ENCODE measurements around the gene ZNF358.

ZNF358 gene

DNA sequence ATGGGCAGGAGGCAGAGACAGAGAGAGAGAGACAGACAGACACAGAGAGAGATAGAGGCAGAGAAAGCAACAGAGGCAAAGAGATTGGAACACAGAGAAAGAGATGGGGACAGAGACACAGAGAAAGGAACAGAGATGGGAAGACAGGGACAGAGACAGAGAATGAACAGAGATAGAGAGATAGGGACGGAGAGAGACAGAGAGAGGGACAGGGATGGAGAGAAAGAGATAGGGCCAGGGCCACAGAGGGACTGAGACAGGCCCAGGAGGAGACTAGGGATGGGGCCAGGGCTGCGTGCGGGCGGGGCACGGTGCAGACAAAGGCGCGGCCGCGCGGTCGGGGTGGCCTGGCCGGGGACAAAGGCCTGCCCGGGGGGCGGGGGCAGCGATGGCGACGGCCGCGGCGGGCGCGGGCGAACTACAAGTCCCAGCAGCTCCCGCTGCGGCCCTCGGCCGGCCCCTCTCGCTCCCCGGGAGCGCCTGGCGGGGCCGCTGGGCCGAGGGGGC, at the start of gene ZNF358:
ZNF358 (plus strand) TSS at position 459 of the 507 bp plus-strand sequence. CDS start 3,140 bp downstream, outside the sequence.
- peak; percentile 73 for DNase-seq (ENCODE audit: low read depth)

DNA sequence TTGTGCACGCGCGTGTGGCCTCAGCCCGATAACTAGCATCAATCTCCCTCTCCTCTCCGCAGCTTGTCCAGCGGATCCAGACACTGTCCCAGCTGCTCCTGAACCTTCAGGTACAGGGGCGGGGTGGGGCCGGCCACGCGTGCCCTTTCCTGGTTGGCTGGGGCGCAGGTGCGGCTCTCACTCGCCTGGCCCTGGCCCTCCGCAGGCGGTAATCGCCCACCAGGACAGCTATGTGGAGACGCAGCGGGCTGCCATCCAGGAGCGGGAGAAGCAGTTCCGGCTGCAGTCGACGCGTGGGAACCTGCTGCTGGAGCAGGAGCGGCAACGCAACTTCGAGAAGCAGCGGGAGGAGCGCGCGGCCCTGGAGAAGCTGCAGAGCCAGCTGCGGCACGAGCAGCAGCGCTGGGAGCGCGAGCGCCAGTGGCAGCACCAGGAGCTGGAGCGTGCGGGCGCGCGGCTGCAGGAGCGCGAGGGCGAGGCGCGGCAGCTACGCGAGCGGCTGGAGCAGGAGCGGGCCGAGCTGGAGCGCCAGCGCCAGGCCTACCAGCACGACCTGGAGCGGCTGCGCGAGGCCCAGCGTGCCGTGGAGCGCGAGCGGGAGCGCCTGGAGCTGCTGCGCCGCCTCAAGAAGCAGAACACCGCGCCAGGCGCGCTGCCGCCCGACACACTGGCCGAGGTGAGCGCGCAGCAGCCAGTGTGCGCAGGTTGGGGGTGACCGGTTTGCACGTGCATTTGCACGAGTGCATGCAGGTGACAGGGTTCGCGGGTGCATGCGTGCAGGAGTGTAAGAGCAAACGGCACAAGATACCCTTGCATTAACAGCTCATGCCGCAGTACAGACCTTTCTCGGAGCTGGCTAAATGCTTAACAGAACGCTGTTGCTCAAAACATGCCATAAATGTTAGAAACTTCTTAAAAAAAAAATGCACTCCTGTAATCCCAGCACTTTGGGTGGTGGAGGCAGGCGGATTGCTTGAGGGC, 48.6 kb upstream of the ZNF358 start:
- no peak for DNase-seq (ENCODE audit: low read depth)

DNA sequence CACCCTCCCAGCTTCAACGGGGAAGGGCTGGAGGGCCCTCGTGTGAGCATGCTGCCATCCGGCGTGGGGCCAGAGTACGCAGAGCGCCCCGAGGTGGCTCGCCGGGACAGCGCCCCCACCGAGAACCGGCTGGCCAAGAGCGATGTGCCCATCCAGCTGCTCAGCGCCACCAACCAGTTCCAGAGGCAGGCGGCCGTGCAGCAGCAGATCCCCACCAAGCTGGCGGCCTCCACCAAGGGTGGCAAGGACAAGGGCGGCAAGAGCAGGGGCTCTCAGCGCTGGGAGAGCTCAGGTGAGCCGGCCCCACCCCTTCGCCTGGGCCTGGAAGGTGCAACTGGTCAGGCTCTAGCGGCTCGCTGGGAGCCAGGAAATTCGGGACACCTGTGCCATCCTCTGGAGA, 47.1 kb upstream of the ZNF358 start:
- DNase-seq (ENCODE audit: low read depth): no peak

DNA sequence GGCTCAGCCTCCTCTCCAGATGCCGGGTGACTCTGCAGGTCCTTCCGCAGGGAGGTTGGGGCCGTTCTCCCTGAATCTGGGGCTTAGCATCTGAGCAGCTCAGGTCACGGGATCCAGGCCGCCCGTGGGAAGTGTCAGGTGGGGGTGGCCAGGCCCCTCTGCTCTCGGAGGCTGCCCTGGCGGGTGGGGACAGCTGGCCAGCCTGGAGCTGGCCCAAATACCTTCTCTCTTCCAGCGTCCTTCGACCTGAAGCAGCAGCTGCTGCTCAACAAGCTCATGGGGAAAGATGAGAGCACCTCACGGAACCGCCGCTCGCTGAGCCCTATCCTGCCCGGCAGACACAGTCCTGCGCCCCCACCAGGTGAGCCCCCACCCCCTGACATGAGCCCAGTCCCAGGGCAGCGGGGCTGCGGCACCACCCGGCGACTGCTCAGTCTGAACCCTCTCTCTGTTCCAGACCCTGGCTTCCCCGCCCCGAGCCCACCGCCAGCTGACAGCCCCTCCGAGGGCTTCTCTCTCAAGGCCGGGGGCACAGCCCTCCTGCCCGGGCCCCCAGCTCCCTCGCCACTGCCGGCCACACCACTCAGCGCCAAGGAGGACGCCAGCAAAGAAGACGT, 46.1 kb upstream of the ZNF358 start:
- no peak for DNase-seq (ENCODE audit: low read depth)

DNA sequence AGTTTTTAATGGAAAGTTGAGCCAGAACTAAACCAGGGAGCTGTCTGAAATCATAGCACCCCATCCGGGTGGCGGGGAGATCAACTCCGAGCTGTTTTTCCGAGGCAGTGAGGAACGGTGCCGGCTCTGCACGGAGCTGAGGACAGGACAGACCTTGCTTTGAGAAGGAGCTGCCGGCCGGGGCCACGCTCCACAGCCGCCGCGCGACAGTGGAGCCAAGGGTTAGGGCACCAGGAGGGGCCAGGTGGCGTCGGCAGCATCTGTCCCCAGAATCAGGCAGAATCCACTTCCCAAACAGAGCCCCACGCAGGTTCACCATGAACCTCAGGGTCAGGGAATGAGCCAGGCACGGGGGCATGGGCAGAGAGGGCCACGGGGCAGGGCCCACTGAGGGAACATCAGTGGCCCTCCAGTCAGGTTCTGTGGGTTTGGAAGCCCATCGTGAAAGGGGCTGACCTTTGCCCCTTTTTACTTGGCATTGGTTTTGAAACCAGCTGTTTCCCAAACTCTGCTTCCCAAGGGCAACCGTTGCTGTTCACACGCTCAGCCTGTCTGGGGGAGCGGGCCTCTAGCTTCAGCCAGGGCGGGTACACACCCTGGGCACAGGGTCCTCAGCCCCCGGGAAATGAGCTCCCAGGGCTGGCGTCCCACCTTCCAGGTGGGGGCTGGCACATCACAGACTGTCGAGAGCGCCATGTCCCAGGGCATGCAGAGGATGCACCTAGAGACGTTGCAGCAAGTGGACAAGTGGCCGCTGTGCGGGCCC, 45.2 kb upstream of the ZNF358 start:
- no peak for DNase-seq (ENCODE audit: low read depth)

DNA sequence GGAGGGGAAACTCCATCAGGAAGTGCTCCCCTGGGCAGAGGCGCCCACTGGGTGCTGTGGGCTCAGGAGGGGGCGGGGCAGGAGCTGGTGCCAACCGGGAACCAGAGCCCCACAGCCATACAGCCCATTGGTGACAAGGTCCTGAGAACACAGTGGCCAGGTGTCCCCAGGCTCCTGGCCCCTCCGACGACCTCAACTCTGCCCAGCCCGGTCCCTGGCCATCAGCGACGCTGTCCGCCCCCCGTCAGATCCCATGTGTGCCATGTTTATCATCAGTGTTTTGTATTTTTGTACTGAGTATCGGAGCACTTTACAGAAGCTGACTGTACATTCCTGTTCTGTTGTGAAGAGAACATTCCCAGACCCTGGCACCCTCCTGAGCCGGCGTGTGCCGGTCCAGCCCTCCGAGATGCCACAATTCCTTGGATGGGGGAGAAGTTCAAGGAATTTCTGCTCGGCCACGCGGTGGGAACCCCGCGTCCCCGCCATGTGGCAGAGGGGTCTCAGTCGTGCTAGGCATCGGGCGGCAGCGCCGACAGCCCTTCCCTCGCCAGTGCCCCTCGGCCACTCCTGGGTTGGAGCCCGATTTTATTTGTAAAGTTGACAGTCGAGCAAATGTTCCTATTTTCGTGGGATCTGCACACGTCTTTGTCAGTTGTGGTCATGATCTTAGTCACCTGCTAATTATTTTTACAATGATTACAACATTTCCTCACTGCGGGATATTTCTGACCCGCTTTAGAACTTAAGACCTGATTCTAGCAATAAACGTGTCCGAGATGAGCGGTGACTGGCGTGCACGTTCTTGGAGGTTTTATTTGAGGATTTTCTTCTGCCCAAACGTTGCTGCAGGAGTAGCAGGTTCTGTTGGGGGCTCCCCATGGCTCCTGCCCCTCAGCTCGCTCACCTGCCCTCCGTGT, 43.9 kb upstream of the ZNF358 start:
- peak; percentile 53 for DNase-seq (ENCODE audit: low read depth)

DNA sequence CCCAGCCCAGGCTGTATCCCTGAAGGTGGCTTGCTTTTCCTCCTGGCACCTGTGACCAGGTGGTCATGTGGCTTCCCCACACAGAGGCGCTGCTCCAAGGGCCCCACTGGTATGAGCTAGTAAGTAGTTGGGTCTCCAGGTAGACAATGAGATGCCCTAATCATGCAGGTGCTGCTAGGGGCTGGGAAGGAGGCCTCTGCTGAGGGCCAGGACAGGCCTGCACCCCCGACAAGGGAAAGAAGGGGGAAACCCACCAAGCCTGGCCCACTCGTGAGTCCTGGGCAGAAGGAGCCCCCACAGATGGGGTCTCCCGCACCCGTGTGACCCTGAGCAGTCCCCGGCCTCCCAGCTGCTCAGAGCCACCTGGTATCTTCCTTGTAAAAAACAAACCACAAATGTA, 40.2 kb upstream of the ZNF358 start:
- DNase-seq (ENCODE audit: low read depth): no peak

DNA sequence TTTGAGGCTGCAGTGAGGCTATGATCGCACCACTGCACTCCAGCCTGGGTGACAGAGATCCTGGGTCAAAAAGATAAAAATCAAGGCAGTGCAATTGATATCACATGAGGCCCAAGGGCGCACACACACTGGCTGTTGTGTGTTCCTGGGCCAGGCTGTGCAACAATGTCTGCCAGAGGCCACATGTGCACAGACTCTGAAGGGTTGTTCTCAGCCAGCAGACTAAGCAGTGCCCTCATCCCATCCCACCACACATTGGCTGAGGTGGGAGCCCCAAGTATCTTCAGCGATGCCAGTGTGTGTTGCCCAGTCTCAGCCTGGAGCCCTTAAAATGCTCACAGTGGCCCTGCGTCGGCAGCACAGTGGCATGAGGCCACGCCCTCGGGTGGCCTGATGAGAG, 39.7 kb upstream of the ZNF358 start:
- no peak for DNase-seq (ENCODE audit: low read depth)

DNA sequence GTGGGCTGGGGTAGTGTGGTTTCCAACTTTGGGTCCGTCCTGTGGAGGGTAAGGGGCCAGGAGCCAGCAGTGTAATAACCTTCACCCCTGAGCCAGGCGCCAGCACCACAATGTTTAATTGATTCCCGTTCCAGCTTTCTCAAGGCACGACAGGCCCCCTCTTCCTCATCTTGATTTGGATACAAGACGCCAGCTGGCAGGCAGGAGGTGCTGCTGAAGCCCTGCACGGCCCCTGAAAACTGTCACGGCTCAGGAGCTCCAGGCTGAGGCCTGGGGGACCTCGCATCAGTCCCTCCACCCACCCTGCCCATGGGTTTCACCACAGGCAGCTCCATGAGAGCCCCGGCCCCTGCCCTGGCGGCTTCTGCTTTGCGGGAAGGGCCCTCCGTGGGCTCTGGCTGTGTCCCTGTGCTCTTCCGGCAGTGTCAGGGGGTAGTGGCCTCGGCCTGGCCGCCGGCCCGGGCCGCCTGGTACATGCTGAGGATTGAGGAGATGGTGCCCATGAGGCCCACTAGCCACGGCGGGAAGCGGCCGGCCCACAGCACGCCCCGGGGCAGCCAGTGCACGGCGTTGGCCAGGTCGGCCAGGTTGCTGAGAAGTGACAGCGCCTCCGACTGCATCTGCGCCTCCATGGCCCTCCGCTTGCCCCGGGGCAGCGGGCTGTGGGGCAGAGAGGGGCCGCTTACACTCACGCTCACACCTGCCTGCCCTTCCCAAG, 39.0 kb upstream of the ZNF358 start:
- DNase-seq (ENCODE audit: low read depth): no peak

DNA sequence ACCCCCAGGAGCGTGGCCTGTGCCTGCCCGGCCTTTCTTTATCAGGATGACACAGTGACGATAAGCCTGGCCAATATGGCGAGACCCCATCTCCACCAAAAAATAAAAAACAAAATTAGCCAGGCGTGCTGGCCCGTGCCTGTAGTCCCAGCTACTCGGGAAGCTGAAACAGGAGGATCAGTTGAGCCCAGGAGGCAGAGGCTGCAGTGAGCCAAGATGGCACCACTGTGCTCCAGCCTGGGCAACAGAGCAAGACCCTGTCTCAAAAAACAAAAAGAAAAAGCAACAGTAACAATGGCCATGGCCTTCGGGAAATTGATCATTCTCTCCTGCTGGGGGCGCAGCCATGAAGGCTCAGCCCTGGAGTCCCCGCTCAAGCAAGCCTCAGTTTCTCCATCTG, 38.1 kb upstream of the ZNF358 start:
- DNase-seq (ENCODE audit: low read depth): no peak

DNA sequence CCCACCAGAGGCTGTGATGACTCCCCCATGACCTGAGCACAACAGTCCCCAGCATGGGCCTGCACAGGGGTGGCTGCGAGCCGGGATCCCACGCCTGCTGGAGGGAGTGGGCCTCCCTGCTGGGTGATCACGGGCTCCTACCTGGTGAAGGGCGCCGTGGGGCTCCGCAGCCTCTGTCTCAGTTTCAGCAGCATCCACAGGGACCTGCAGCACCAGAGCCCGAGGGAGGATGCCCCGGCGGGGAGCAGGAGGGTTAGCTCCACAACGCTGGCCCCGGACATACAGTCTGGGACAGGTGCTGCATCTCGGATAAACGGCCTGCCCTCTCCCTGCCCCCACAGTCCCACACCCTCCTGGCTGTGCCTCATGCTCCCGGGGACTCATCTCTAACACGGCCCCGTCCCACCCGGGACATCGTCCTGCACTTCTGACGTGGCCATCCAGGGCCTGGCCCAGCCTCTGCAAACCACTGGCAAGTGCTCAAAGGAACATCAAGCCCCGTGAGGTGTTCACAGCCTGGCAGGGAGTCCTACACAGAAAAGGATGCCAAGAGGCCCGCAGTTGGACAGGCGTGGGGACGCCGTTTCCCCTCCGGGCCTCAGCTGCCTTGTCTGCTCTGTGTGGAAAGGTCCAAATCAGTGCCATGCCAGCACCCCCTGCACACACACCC, 37.6 kb upstream of the ZNF358 start:
- no peak for DNase-seq (ENCODE audit: low read depth)

DNA sequence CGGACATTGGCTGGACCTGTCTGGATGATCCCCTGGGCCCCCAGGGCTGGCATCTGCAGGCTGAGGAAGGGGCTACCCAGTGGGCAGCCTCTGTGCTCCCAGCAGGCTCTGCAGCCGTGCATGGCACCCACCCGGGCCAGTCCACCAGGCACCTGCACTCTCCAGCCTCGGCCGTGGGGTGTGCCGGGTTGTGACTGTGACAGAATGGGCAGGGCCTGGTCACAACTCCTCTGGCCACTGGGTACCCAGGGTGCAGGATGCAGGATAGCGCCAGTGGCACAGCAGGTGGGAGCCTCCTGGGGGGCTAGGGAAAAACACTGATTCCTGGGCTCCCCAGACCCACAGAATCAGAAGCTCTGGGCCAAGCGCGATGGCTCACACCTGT, 37.1 kb upstream of the ZNF358 start:
- DNase-seq (ENCODE audit: low read depth): no peak

DNA sequence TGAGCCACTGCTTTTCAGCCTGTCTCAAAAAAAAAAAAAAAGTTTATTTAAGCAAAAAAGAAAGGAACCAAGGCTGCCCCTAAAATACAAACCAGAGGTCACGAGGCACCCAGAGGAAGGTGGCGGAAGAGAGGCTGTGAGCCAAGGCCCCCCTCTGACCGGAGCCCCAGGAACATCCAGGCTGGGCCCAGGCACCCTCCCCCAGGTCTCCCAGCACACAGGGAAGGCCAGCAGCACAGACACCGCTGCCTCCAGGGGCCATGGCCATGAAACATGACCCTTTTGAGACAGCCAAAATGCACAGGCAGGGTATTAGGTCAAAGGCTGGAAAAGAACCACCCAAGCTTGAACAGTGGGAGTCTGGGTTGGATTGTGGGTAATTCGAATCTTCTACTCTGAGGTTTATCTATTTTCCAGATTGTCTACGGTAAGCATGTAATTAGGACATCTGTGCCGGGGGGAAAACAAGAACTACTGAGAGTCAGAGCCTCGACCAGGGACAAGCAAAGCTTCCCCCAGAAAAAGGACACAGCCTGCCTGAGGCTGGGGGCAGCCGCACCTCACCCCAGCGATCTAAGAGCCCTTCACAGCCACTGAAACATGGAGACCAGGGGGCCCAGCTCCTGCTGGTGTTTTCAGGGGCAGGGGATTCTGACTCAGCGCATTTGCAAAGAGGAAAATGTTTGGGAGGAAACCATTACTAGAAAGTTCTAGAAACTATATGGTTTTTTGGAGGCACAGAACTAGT, 35.5 kb upstream of the ZNF358 start:
- DNase-seq (ENCODE audit: low read depth): no peak

DNA sequence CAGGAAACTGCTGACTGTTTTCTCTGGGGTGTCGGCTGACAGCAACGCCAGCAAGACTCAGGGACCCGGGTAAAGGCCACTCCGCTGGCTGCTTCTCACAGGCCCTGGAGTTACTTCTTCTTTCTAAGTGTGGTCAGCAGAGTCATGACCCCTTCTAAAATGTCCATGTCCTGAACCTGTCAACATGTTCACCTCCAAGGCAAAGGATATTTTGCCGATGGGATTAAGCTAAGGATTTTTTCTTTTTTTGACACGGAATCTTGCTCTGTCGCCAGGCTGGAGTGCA, 35.0 kb upstream of the ZNF358 start:
- DNase-seq (ENCODE audit: low read depth): no peak

DNA sequence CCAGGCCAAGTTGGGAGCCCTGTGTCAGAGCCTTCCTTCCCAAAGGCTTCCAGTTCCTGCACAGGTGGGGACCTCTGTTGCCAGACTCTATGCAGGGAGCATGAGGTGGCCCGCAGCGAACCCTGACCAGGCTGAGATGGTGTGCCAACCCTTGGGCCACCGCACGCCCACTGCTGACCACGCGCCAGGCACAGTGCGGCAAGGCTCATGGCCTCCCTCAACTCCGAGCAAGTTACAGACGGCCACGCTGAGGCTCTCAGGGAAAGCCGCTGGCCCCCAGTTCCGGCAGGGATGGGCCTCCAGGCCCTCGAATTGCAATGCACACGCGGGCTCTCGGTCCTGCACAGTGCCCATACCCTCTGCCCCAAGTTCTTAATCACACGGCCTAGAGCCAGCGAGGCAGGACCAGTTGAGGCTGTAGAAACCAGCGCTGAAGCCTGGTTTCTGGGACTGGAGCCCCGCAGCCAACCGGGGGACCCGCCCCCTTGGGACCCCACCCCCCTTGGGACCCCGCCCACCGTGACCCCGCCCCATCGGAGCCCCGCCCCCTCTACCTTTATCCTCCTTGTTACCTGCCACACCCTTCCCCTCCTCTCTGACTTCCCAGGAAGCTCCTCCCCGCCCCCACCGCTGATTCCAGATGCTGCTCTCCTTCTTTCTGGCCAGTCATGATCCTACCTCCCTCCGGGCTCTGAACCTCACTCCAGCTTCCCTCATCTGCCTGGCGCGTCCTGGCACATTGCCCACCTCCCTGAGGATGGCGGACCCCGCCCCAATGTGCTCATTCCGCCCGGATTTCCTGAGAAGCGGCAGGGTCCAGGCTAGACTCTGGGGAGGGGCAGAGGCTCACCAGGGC, 33.1 kb upstream of the ZNF358 start:
- no peak for DNase-seq (ENCODE audit: low read depth)

DNA sequence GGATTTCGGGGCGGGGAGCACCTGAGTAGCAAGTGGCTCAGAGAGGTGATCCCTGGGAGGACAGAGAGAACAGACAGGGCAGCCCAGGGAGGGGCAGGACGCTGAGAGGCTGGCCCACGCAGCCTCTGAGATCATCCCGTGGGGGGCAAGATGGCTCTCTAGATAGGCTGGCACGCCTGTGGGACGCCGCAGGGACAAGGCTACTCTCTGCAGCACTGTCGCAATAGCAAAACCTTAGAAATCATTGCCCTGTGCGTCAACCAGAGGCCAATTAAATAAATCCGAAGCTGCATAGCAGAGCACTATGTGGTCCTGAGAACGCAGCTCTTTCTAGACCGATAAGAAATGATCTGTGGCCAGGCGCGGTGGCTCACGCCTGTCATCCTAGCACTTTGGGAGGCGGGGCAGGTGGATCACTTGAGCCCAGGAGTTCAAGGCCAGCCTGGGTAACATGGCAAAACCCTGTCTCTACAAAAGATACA, 32.1 kb upstream of the ZNF358 start:
- no peak for DNase-seq (ENCODE audit: low read depth)

DNA sequence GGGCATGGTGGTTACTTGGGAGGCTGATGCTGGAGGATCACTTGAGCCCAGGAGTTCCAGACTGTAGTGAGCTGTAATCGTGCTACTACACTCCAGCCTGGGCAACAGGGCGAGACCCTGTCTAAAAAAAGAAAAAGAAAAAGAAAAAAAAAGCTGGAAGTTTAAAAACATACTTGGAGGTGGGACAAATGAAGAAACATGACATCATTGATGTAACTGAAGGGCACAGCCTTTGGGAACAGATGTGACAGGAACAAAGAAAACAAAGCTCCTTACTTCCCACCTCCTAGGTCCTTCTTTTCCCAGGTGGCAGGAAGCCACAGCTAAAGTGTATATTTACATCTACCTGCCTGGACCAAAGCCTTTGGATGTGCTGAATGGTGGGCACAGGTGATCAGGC, 29.0 kb upstream of the ZNF358 start:
- no peak for DNase-seq (ENCODE audit: low read depth)

DNA sequence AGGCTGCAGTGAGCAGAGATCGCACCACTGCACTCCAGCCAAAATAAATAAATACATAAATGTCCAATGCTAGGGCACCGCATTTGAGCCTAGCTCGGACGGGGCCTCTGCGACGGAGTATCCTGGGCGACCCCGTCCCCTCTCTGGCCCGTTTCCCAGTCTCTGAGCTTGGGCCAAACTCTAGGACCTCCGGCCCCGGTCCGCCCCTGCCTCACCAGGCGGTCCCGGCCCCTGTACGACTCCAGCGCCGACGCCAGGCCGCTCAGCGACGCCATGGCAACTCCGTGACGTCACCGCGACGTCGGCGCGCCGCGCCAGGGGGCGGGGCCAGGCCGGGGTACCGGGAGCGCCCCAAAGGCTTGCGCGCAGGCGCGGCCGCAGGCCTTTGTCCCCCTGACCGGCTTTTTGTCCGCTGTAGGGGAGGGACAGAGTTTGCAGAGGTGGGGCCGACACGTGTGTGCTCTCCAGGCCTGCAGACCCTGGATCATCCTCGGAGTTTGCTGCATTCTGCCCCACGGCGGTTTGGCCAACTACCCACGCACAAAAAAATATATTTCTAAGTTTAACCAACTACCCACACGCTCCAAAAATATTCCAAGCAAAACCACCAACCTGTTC, 27.1 kb upstream of the ZNF358 start, which contains the start of gene PEX11G:
PEX11G (minus strand) TSS at position 300 of the 618 bp plus-strand sequence; CDS start at position 275, 25 bp downstream.
- peak; percentile 85 for DNase-seq (ENCODE audit: low read depth)

All from ELR (cell line).